HG02678 (cell line): Measurements from ENCODE around the gene MAD2L1BP.
"Not testable (repeated sequence)": the region's sequence is repeated elsewhere in the genome, so short reads cannot be mapped to it uniquely, and the experiment has no call there.

Source experiments
- ATAC-seq: cut with Tn5 transposase; IDR thresholded peaks from one replicate; pipeline ENCODE4 v1.9.1; 2021; ENCODE audit warnings: mild to moderate bottlenecking, moderate library complexity; ENCODE audit not compliant: unreplicated experiment

Gene MAD2L1BP

DNA sequence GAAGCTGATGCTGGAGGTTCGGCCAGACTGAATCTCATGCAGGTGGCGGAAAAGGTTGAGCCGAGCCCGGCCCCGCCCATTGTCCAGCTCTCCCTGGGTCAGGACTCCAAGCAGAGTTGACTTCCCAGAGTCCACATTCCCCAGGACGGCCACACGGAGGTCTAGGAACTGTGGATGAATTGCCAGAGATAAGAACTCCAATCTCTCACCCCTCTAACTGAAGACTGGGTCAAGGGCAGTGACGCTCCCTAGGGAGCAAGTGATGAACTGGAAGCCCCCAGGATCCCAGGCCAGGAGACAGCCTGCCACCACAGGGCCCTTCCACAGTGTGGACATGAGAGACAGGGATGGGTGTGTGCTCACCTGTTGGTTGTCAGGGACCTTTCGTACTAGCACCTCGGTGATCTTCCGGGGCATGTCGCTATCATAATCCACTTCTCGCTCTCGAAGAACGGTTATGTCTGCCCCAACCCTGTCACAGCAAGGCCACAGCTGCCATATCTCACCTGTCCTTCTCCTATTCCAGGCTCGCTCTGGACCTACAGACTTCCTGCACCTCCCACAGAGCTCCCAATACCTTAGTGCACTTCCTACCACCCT, 10.1 kb upstream of the MAD2L1BP start:
- no peak for ATAC-seq

DNA sequence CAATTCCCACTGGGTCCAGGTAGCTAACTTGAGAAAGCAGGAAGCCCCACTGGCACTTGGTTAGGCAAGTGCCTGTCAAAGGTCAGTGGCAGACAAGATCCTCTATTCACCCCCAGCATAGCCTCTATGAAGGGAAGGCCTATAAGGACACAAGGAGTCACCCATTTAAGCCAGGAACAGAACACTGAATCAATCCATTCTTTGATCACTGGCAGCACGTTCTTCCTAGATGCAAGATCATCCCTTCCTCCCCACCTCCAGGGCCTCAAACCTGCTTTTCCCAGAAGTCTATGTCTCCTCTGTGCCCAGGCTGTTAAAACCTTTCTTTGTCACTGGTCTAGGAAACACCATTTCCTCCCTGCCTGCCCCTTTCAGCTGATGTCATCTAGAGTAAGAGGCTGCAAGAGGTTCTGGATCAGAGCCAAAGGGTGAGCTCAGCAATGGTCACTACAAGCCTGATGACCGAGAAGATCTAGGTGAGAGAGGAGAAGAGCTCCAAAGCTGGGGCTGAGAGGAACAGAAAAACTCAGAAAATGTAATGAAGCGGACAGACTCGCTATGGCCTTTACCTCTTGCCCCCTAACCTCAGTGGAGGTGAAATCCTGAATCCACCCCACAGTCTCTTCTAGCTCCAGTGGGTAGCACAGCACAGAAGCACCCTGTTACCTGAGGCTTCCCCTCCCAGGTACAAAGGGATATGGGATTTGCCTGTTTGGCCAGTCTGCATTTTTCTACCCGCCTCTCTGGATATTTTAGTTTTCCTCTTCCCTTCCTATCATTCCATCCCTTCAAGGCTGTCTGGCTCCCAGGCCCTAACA, 8.4 kb upstream of the MAD2L1BP start:
- ATAC-seq = no peak

DNA sequence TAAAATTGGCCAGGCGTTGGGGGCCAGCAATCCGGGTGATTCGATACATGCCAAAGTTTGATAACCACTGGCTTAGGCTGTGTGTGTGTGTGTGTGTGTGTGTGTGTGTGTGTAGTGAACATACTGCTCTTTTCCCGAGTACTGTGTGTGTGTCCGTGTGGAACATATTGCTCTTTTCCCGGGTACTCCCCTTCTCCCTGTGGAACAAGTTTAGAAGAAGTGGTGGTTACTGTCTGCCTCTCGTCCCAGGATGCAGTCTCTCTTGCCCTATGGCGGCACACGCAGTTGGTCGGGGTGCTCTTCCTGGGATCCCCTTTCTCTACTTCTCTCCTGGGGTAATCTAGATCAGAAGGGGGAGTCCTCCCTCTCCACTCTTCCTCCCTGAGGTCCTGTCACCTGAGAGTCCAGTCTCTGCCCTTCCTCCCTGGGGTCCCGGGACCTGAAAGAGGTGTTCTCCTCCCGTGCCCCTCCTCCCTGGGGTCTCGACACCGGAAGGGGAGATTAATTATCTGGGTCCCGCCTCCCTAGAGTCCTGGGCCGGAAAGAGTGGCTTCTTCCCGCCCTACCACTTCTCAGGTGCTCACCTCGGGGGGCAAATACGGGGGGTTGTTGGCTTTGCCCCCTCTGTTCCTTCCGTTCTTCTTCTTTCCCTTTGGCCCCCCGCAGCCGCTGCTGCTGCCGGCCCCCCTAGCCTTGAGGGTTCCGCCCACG, 7.1 kb upstream of the MAD2L1BP start:
- peak; percentile 20 for ATAC-seq

DNA sequence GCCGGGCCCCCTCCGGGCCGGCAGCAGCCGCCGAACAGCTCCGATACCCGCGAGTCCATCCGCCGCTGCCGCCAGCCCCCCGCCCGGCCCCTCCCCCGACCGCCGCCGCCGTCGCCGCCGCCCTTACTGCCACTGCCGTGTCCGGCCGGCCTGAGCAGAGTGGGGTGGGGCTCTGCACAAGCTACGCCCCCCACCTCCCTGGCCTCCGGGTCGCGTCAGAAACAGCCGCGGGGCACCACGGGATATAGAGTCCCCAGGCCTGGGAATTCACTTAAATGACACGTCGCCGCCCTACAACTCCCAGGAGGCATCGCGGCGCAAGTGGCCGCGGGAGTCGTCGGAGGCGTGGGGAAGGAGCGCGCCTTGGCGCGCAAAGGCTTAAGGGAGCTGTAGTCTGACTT, 6.5 kb upstream of the MAD2L1BP start, which contains the start of gene GTPBP2:
Gene GTPBP2 (minus strand): TSS at position 161 of the 401 bp plus-strand sequence. CDS start 102 bp downstream, at position 59.
- ATAC-seq = peak; percentile 85

GRCh38 chr6:43629505-43630300, 5.9 kb upstream of the MAD2L1BP start:
- peak; percentile 61 for ATAC-seq

- ATAC-seq = no peak
Observed at GRCh38 chr6:43630980-43631619, 4.5 kb upstream of the MAD2L1BP start.

GRCh38 chr6:43633002-43633401, 2.6 kb upstream of the MAD2L1BP start:
- not testable (repeated sequence) for ATAC-seq

DNA sequence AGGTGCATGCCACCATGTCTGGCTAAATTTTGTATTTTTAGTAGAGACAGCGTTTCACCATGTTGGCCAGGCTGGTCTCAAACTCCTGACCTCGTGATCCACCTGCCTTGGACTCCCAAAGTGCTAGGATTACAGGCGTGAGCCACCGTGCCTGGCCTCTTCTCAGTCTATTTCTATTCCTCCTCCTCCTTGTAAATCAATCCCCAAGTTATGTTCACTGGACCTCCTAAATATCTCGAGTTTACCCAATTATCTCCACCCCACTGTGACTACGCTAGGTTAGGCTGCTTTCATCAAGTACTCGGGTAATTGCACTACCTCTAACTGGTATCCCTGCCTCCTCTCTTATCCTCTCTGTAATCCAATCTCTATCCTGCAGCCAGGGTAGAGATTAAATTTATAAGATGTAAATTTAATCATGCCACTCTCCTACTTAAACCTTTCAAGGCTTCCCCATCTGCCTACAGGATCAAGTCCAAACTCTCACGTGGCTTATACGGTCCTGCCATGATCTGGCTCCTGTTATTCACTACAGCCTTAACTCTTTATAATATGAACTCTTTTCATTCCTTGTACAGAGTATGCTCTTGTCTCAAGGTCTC, 837 bp upstream of the MAD2L1BP start:
- ATAC-seq = no peak

DNA sequence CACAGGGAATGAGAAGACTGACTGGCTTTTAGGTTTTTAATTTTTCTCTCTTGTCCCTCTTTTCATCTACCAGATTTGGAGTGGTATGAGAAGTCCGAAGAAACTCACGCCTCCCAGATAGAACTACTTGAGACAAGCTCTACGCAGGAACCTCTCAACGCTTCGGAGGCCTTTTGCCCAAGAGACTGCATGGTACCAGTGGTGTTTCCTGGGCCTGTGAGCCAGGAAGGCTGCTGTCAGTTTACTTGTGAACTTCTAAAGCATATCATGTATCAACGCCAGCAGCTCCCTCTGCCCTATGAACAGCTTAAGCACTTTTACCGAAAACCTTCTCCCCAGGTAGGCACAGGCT, 644 bp downstream of the MAD2L1BP start:
- ATAC-seq = no peak

DNA sequence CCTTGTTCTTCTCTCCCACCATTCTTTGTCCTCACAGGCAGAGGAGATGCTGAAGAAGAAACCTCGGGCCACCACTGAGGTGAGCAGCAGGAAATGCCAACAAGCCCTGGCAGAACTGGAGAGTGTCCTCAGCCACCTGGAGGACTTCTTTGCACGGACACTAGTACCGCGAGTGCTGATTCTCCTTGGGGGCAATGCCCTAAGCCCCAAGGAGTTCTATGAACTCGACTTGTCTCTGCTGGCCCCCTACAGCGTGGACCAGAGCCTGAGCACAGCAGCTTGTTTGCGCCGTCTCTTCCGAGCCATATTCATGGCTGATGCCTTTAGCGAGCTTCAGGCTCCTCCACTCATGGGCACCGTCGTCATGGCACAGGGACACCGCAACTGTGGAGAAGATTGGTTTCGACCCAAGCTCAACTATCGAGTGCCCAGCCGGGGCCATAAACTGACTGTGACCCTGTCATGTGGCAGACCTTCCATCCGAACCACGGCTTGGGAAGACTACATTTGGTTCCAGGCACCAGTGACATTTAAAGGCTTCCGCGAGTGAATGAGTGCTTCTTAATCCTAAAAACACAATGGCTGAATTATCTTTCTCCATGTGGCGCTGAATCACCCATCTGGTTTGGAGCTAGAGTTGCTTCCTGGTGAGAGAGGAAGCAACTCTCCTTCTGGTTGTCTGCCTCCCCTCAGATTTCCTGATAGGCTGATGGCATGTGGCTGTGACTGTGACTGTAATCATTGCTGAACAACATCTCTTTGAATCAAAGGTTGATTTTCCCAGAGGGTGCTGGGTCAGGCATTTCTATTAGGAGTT, 4.6 kb downstream of the MAD2L1BP start:
- no peak for ATAC-seq

DNA sequence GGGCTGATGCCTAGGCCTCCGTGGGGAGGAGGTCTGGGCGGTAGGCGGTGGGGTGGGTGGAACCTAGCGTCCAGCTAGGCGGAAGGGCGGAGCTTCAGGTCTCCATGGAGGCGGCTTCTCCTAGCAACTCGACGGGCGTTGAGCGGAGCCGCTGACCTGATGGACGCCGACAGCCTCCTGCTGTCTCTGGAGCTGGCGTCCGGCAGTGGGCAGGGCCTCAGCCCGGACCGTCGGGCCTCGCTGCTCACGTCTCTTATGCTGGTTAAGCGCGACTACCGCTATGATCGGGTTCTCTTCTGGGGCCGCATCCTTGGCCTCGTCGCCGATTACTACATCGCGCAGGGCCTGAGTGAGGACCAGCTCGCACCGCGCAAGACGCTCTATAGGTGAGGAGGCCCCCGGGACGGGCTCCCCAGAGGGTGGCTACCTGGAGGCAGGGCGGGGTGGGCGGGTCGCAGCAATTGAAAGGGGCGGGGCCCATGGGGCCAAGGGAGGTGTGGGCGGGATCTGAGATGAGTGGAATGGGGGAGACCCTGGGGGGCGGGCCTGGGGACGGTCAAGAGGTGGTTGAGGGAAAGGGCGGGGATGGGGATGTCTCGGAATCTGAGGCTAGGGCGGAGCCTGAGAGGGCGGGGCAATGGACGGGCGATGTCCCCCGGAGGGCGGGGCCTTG, 9.4 kb downstream of the MAD2L1BP start, which contains the start of gene RSPH9:
Gene RSPH9 (plus strand): TSS at position 97 of the 673 bp plus-strand sequence. CDS start 63 bp downstream, at position 160.
- peak; percentile 62 for ATAC-seq

GRCh38 chr6:43645613-43645964, 9.9 kb downstream of the MAD2L1BP start:
- ATAC-seq = no peak

GRCh38 chr6:43647613-43648012, 12.0 kb downstream of the MAD2L1BP start:
- ATAC-seq = no peak

DNA sequence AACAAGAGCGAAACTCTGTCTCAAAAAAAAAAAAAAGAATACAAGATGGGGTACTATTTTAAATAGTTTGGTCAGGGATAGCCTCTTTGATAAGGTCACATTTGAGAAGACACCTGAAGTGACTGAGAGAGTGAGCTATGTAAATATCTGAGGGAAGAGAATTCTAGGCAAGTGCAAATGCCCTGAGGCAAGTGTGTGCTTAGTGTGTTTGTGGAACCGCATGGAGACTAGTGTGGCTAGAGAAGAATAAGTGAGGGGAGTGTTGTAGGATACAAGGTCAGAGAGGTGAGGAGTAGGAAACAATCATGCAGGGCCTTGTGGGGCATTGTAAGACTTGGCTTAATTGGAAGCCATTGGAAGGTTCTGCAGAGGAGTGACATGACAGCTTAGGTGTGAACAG, 12.6 kb downstream of the MAD2L1BP start:
- no peak for ATAC-seq

DNA sequence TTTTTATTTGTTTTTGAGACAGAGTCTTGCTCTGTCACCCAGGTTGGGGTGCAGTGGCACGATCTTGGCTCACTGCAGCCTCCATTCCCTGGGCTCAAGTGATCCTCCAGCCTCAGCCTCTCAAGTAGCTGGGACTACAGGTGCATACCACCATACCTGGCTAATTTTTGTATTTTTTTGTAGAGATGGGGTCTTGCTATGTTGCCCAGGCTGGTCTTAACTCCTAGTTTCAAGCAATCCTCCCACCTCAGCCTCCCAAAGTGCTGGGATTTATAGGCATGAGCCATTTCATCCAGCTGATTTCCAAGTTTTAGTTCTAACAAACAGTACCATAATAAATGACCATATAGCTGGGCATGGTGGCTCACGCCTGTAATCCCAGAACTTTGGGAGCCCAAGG, 17.2 kb downstream of the MAD2L1BP start:
- ATAC-seq = not testable (repeated sequence)

DNA sequence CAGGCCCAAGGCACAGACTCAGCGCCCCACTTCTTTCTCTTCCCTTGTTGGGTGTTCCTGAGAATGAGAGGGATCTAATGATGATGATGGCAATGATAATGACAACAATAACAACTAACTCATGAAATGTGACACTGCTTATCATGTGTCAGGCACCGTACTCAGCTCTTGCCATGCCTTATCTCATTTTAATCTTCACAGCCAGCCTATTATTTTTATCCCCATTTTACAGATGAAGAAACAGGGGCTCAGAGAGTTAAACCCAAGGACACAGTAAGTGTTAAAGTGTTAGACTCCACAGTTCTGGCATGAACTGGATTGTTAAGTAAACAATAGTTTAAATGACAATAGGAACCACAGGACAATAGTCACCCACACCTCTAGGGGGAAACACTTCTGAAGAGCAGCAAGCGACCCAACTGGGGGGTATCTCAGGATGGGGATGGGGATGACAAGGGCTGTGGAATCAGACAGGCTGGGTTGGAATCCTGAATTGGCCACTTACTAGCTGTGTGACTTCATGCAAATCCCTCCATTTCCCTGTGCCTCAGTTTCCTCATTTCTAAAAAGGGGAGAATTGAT, 21.7 kb downstream of the MAD2L1BP start:
- ATAC-seq = no peak

DNA sequence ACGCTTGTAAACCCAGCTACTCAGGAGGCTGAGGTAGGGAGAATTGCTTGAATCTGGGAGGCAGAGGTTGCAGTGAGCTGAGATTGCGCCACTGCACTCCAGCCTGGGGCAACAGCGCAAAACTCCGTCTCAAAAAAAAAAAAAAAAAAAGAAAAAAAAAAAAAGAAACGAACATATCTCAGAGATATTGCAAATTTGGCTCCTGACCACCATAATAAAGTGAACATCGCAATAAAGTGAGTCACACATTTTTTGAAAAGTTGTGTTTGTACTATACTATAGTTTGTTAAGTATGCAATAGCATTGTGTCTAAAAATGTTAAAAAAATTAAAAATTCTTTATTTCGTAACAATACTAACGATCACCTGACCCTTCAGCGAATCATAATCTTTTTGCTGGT, 22.5 kb downstream of the MAD2L1BP start:
- ATAC-seq = no peak

DNA sequence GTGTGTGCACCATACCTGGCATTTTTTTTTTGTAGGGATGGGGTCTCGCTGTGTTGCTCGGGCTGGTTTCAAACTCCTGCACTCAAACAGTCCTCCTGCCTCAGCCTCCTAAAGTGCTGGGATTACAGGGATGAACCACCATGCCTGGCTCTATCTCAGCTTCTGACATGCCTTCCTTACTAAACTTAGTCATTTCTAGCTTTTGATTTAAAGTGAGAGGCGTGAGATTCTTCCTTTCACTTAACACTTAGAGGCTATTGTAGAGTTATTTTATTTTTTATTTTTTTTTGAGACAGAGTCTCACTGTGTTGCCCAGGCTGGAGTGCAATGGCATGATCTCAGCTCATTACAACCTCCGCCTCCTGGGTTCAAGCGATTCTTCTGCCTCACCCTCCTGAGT, 27.3 kb downstream of the MAD2L1BP start:
- not testable (repeated sequence) for ATAC-seq
